Erythroblast (primary cell): ENCODE measurements around the gene SLFN5.

Source experiments
- GATA1 ChIP-seq: IDR thresholded peaks from 2 replicates; pipeline ENCODE4 v1.6.1; 2011; ENCODE audit warnings: low read depth, mild to moderate bottlenecking, control low read depth, low read length, moderate library complexity
- POLR2A ChIP-seq: IDR thresholded peaks from 2 replicates; pipeline ENCODE4 v1.6.1; 2011; ENCODE audit warnings: mild to moderate bottlenecking, low read length

DNA sequence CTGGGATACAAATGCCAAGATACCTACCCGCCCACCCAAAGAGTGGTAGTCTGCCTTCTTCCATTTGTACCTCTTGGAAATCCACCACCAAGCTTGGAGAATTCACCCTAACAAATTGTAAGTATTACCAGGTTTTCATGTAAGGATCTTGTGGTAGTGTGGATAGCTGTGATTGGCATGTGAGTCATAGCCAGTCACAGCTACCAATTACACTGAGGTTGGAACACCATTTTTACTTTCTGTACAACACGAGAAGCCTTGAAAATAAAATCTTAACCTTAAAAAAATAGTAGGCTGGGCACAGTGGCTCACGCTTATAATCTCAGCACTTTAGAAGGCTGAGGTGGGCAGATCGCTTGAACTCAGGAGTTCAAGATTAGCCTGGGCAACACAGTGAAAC is 30.2 kb upstream of the SLFN5 start:
- TF ChIP-seq POLR2A (no peak), GATA1 (no peak)
